H1 (cell line): ENCODE data around the gene MGAT4B. TPM values are rescaled to one million over a fixed set of nuclear protein-coding genes. Genes with fewer than 3 reads are reported as not detected.

ENCODE experiments used
- CTCF ChIA-PET: fragments of 300-600 bp; sonication (Branson Sonifier 250); formaldehyde crosslinking; loops from one replicate; lab custom pipeline; 2021; ENCODE audit not compliant: partially characterized antibody; lab: Charles Lee
- POLR2A ChIA-PET: fragments of 300-600 bp; sonication (Branson Sonifier 250); formaldehyde crosslinking; loops from one replicate; lab custom pipeline; 2021; ENCODE audit warnings: inconsistent platforms; ENCODE audit not compliant: partially characterized antibody; lab: Charles Lee
- DNase-seq, 2 experiments: peaks; one replicate each; pipeline versions ENCODE4 v3.0.0 to v3.0.0-alpha.2; 2010 to 2022; ENCODE audit warnings: low spot score in 2 of 2, low read depth in 1 of 2, mixed read lengths in 1 of 2
- FAIRE-seq: peaks from 2 replicates; lab custom pipeline; 2011; peaks lifted over from hg19 to GRCh38; lab: Jason Lieb, UNC
- H2AFZ ChIP-seq: 2 replicates; pipeline ENCODE4 v1.8.1; 2012; ENCODE audit warnings: low read length, inconsistent platforms
- H2AK5ac ChIP-seq: 2 replicates; pipeline ENCODE4 v1.6.1; 2013; ENCODE audit warnings: low read depth, low read length
- H2BK120ac ChIP-seq: replicated peaks from 2 replicates; pipeline ENCODE3; 2013; ENCODE audit warnings: low read depth, low read length, inconsistent platforms
- H2BK12ac ChIP-seq: 2 replicates; pipeline ENCODE4 v1.6.1; 2013; ENCODE audit warnings: low read depth, low read length
- H2BK15ac ChIP-seq: 2 replicates; pipeline ENCODE4 v1.6.1; 2013; ENCODE audit warnings: low read length
- H2BK20ac ChIP-seq: 2 replicates; pipeline ENCODE4 v1.6.1; 2013; ENCODE audit warnings: low read length
- H2BK5ac ChIP-seq: 2 replicates; pipeline ENCODE4 v1.6.1; 2013; ENCODE audit warnings: low read depth, low read length
- H3K14ac ChIP-seq: 2 replicates; pipeline ENCODE4 v1.6.1; 2013; ENCODE audit warnings: inconsistent platforms; ENCODE audit not compliant: insufficient read length
- H3K18ac ChIP-seq: 2 replicates; pipeline ENCODE4 v1.6.1; 2013; ENCODE audit warnings: low read length; ENCODE audit errors: extremely low read depth
- H3K23ac ChIP-seq: 2 replicates; pipeline ENCODE4 v1.6.1; 2013; ENCODE audit warnings: inconsistent platforms; ENCODE audit not compliant: insufficient read length
- H3K23me2 ChIP-seq: 2 replicates; pipeline ENCODE4 v1.6.1; 2013; ENCODE audit warnings: low read depth, low read length
- H3K27ac ChIP-seq: 2 replicates; pipeline ENCODE4 v1.6.1; 2011; ENCODE audit warnings: low read depth, low read length, inconsistent platforms
- H3K27me3 ChIP-seq, 4 experiments: replicated peaks in 1 of 4; 1 replicate in 1 of 4; 2 replicates in 3 of 4; pipeline versions ENCODE4 v1.6.1 to v1.8.1; 2011 to 2013; ENCODE audit warnings: low read length in 3 of 4, mild to moderate bottlenecking in 3 of 4, inconsistent platforms in 2 of 4, mixed read lengths in 2 of 4, moderate library complexity in 1 of 4; ENCODE audit not compliant: control insufficient read depth in 3 of 4, insufficient read depth in 3 of 4; ENCODE audit errors: extremely low read depth in 1 of 4
- H3K36me3 ChIP-seq, 4 experiments: 2 replicates each; pipeline versions ENCODE4 v1.6.1 to v1.8.1; 2011 to 2013; ENCODE audit warnings: mild to moderate bottlenecking in 4 of 4, low read length in 3 of 4, moderate library complexity in 2 of 4, control low read depth in 1 of 4, inconsistent platforms in 1 of 4; ENCODE audit not compliant: insufficient read depth in 4 of 4, control insufficient read depth in 2 of 4
- H3K4ac ChIP-seq: replicated peaks from 2 replicates; pipeline ENCODE3; 2013; ENCODE audit warnings: low read length, low read depth, mixed read lengths, inconsistent platforms; ENCODE audit not compliant: insufficient read length
- H3K4me1 ChIP-seq, 4 experiments: replicated peaks in 1 of 4; 1 replicate in 1 of 4; 2 replicates in 3 of 4; pipeline versions ENCODE4 v1.6.1 to v1.8.1; 2011 to 2013; ENCODE audit warnings: low read length in 3 of 4, inconsistent platforms in 2 of 4, mixed read lengths in 1 of 4; ENCODE audit not compliant: insufficient read depth in 4 of 4, control insufficient read depth in 3 of 4
- H3K4me2 ChIP-seq, 2 experiments: 2 replicates each; pipeline versions ENCODE4 v1.6.1 to v1.8.1; 2011 to 2013; ENCODE audit warnings: low read depth in 2 of 2, low read length in 2 of 2, control low read depth in 1 of 2, inconsistent platforms in 1 of 2, mild to moderate bottlenecking in 1 of 2; ENCODE audit not compliant: insufficient read depth in 1 of 2
- H3K4me3 ChIP-seq, 4 experiments: fragments of 200-600, 300-600 bp in 1 of 4; sonication (generic), shearing (Covaris generic), sonication (Bioruptor Twin) in 1 of 4; 2 replicates each; pipeline versions ENCODE4 v1.5.1 to v1.8.1; 2011 to 2016; ENCODE audit warnings: low read length in 4 of 4, low read depth in 3 of 4, control low read depth in 2 of 4, inconsistent platforms in 2 of 4, mild to moderate bottlenecking in 2 of 4, mixed read lengths in 1 of 4, moderate library complexity in 1 of 4; ENCODE audit not compliant: insufficient read depth in 2 of 4; ENCODE audit errors: extremely low read depth in 1 of 4
- H3K56ac ChIP-seq: replicated peaks from 2 replicates; pipeline ENCODE3; 2013; ENCODE audit warnings: low read depth, mild to moderate bottlenecking, mixed read lengths, low read length, inconsistent platforms; ENCODE audit not compliant: insufficient read length
- H3K79me1 ChIP-seq: 2 replicates; pipeline ENCODE4 v1.6.1; 2013; ENCODE audit warnings: low read depth, low read length, control low read depth
- H3K79me2 ChIP-seq, 2 experiments: 2 replicates each; pipeline versions ENCODE4 v1.6.1 to v1.8.1; 2012 to 2013; ENCODE audit warnings: low read length in 2 of 2, mild to moderate bottlenecking in 2 of 2, inconsistent platforms in 1 of 2; ENCODE audit not compliant: insufficient read depth in 2 of 2, control insufficient read depth in 1 of 2
- H3K9ac ChIP-seq, 4 experiments: replicated peaks in 1 of 4; 1 replicate in 1 of 4; 2 replicates in 3 of 4; pipeline versions ENCODE4 v1.6.1 to v1.8.1; 2011 to 2013; ENCODE audit warnings: low read depth in 3 of 4, low read length in 3 of 4, control low read depth in 2 of 4, mild to moderate bottlenecking in 2 of 4, moderate library complexity in 2 of 4, inconsistent platforms in 1 of 4; ENCODE audit errors: extremely low read depth in 1 of 4
- H3K9me3 ChIP-seq, 2 experiments: 2 replicates each; pipeline versions ENCODE4 v1.6.1 to v1.8.1; 2012 to 2013; ENCODE audit warnings: mild to moderate bottlenecking in 2 of 2, moderate library complexity in 2 of 2, control low read depth in 1 of 2, inconsistent platforms in 1 of 2, low read depth in 1 of 2, low read length in 1 of 2, mixed read lengths in 1 of 2; ENCODE audit not compliant: insufficient read depth in 2 of 2
- H4K20me1 ChIP-seq, 2 experiments: replicated peaks in 1 of 2; 2 replicates each; pipeline versions ENCODE3 to v1.8.1; 2011 to 2013; ENCODE audit warnings: inconsistent platforms in 2 of 2, low read length in 2 of 2, mild to moderate bottlenecking in 1 of 2; ENCODE audit not compliant: insufficient read depth in 2 of 2, control insufficient read depth in 1 of 2
- H4K5ac ChIP-seq: 2 replicates; pipeline ENCODE4 v1.6.1; 2013; ENCODE audit warnings: low read length, low read depth, mixed read lengths, inconsistent platforms; ENCODE audit not compliant: insufficient read length
- H4K8ac ChIP-seq: 2 replicates; pipeline ENCODE4 v1.8.0; 2013; ENCODE audit warnings: mild to moderate bottlenecking, moderate library complexity, low read length, inconsistent platforms; ENCODE audit not compliant: insufficient read depth; ENCODE audit errors: extremely low read depth
- H4K91ac ChIP-seq: replicated peaks from 2 replicates; pipeline ENCODE3; 2013; ENCODE audit warnings: low read length, mixed read lengths, inconsistent platforms; ENCODE audit not compliant: insufficient read length
- BCL11A ChIP-seq, 2 experiments: IDR thresholded peaks; one replicate each; pipeline ENCODE4 v1.6.1; 2011; ENCODE audit warnings: low read depth in 2 of 2, low read length in 2 of 2, mild to moderate bottlenecking in 2 of 2
- CEBPB ChIP-seq: IDR thresholded peaks from 2 replicates; pipeline ENCODE4 v1.6.1; 2012; ENCODE audit warnings: low read depth, low read length
- WGBS, 2 experiments: shearing (Covaris generic) in 1 of 2; methylation state at CpG; one replicate each; pipeline versions ENCODE4 v1.1.6 to v1.1.7; 2013 to 2015; ENCODE audit warnings: low lambda C conversion rate in 2 of 2, mixed read lengths in 2 of 2, inconsistent platforms in 1 of 2, low coverage in 1 of 2, missing lambda C conversion rate in 1 of 2; ENCODE audit not compliant: insufficient replicate concordance in 2 of 2, insufficient coverage in 1 of 2, insufficient read length in 1 of 2; ENCODE audit errors: extremely low coverage in 1 of 2, missing lambda C conversion rate in 1 of 2; 5-methylcytosine and 5-hydroxymethylcytosine counted together
- polyA plus RNA-seq, 7 experiments: library from polyadenylated mRNA; depleted of rRNA in 3 of 7; stranded (reverse) in 5 of 7; unstranded in 2 of 7; fragments of >200 nt in 5 of 7; fragments of 200-250 nt in 2 of 7; gene quantifications; 1 replicate in 5 of 7; 2 replicates in 1 of 7; 4 replicates in 1 of 7; pipeline versions ENCODE4 v1.2.1 to v1.2.3, GENCODE V29; 2011 to 2013; ENCODE audit warnings: missing spikeins in 2 of 7, mixed read lengths in 2 of 7
- total RNA-seq: library from RNA; stranded (reverse); fragmentation: NEBNext Ultra II Directional; extraction: Animal tissue kit (Norgen Biotek cat#: 25700); gene quantifications from 2 replicates; pipeline ENCODE4 v1.2.1, GENCODE V29; 2021

The MGAT4B gene
- total and polyA plus RNA-seq, 2 of the 8 experiments (the other 6 are each of a cell fraction or from before 2014, with no cell fraction given) = 116 to 128 TPM

- Histone ChIP-seq H3K27ac (no peak overlapping the region), H2BK15ac (no peak overlapping the region), H4K91ac (no peak overlapping the region), H3K4me1 (peaks cover 4 to 38% (median 33%) of the 10 kb centered on the region in 4 experiments), H2BK12ac (no peak overlapping the region), H2AK5ac (no peak overlapping the region), H3K79me1 (peaks cover 8% of the 10 kb centered on the region), H3K79me2 (peaks cover 4 to 28% of the 10 kb centered on the region in 2 experiments; a peak in 2 of 4 replicates), H2BK20ac (no peak overlapping the region), H4K5ac (no peak overlapping the region), H4K8ac (no peak overlapping the region), H3K56ac (no peak overlapping the region), H2BK5ac (no peak overlapping the region), H3K23ac (no peak overlapping the region), H3K14ac (no peak overlapping the region), H3K18ac (no peak overlapping the region), H3K36me3 (peaks cover 10 to 38% (median 33%) of the 10 kb centered on the region in 4 experiments), H3K9ac (no peak overlapping the region; a peak in 1 of 7 replicates)
- DNase-seq (no peak), FAIRE-seq (no peak)
- CTCF ChIA-PET = interaction anchor here (0.6 to 1.5 kb wide), 6 partner anchors 9 to 59 kb away, joined by 3 to 6 read pairs (median 4); no protein-coding TSS in a partner anchor
- no peak for TF ChIP-seq CEBPB
- TF ChIP-seq BCL11A (IDR thresholded peaks at IDR 0.05; ENCODE audit: low read depth in 2 of 2, low read length in 2 of 2) = no peak
- TF ChIP-seq, all 59 proteins: peak for 0
- peak overlapping the region in 3 of 4 experiments; percentile 75 to 91 (median 85); a peak in 6 of 8 replicates for H3K4me3 ChIP-seq
- no peak overlapping the region for H3K4ac ChIP-seq
- H3K23me2 ChIP-seq = peaks cover 8% of the 10 kb centered on the region; the same call in 1 of the 2 replicates
- H3K27me3 ChIP-seq = no peaks in the 10 kb centered on the region; a peak in 2 of 7 replicates
- WGBS, 2 experiments = 81% methylated on average over 3 of the region's 3 CpGs; no CpG with 5 or more reads in 1 of the 2 experiments
- POLR2A ChIA-PET = interaction anchor here (0.6 to 12.6 kb wide), 10 partner anchors 8 to 111 kb away, joined by 3 to 207 read pairs (median 4); partner anchors contain the start of genes LTC4S, MAML1, MGAT4B and MRNIP
- H3K9me3 ChIP-seq = no peaks in the 10 kb centered on the region
- H3K4me2 ChIP-seq = peak overlapping the region; percentile 54 to 81
- H2BK120ac ChIP-seq = no peak overlapping the region
- H2AFZ ChIP-seq = no peak overlapping the region
- peaks cover 8 to 25% of the 10 kb centered on the region in 2 experiments for H4K20me1 ChIP-seq
Measured at GRCh38 chr5:179822059-179822432, 15.4 kb upstream of the MGAT4B start.
